ENCODE results near the gene EHMT2.

The EHMT2 gene

GRCh38 chr6:31882344-31882743 is 15.2 kb downstream of the EHMT2 start:
- no peak overlapping the region for H3K23ac ChIP-seq (ENCODE audit: low read length)
- H2BK12ac ChIP-seq (ENCODE audit: low read length): no peak overlapping the region
- no peak overlapping the region for H3K4me2 ChIP-seq (ENCODE audit: low read length)
- H2BK120ac ChIP-seq (ENCODE audit: insufficient read depth, low read length, poor library complexity): no peak overlapping the region
- H2BK5ac ChIP-seq (ENCODE audit: low read depth, low read length, poor library complexity): no peak overlapping the region
- no peak overlapping the region for H3K27ac ChIP-seq (ENCODE audit: low read depth, low read length)
- H3K79me2 ChIP-seq (ENCODE audit: control insufficient read depth, insufficient read depth, low read length, poor library complexity): no peaks in the 10 kb centered on the region
- H4K12ac ChIP-seq (ENCODE audit: low read depth, low read length): no peak overlapping the region
- H4K8ac ChIP-seq (ENCODE audit: low read depth, low read length): no peak overlapping the region
- peaks cover 3% of the 10 kb centered on the region for H3K9me3 ChIP-seq (ENCODE audit: insufficient read depth, low read depth, low read length)
- H2AFZ ChIP-seq (ENCODE audit: insufficient read depth, low read length, poor library complexity): no peak overlapping the region
- DNase-seq: no peak
- H3K4me1 ChIP-seq (ENCODE audit: control insufficient read depth in 1 of 2, insufficient read depth in 2 of 2, low read length in 2 of 2): peaks cover 0 to 4% of the 10 kb centered on the region in 2 experiments
- H3K27me3 ChIP-seq (ENCODE audit: insufficient read depth, low read length): no peaks in the 10 kb centered on the region
- no CpG with 5 or more reads among the region's 6 CpGs for WGBS (ENCODE audit: extremely low coverage, insufficient coverage, insufficient read length)
- no peak overlapping the region for H2AK5ac ChIP-seq (ENCODE audit: low read length)
- no peaks in the 10 kb centered on the region for H3K79me1 ChIP-seq (ENCODE audit: low read length)
- no peak overlapping the region for H3K9ac ChIP-seq (ENCODE audit: low read length)
- no peak overlapping the region for H3K14ac ChIP-seq (ENCODE audit: low read length)
- H3K4ac ChIP-seq (ENCODE audit: low read depth, low read length): no peak overlapping the region
- H3K18ac ChIP-seq (ENCODE audit: low read length): no peak overlapping the region
- H3K4me3 ChIP-seq (ENCODE audit: low read depth, low read length): no peak overlapping the region
- H3K36me3 ChIP-seq (ENCODE audit: control insufficient read depth in 1 of 2, insufficient read depth in 2 of 2, low read length in 2 of 2): peaks cover 62 to 66% of the 10 kb centered on the region in 2 experiments
- no peak overlapping the region for H4K91ac ChIP-seq (ENCODE audit: low read depth, low read length)

- Histone ChIP-seq H3K18ac (ENCODE audit: low read length) (no peak overlapping the region), H4K12ac (ENCODE audit: low read depth, low read length) (no peak overlapping the region), H2AFZ (ENCODE audit: insufficient read depth, low read length, poor library complexity) (no peak overlapping the region), H2BK120ac (ENCODE audit: insufficient read depth, low read length, poor library complexity) (no peak overlapping the region), H4K8ac (ENCODE audit: low read depth, low read length) (no peak overlapping the region), H2BK5ac (ENCODE audit: low read depth, low read length, poor library complexity) (no peak overlapping the region), H3K36me3 (ENCODE audit: control insufficient read depth in 1 of 2, insufficient read depth in 2 of 2, low read length in 2 of 2) (peaks cover 51 to 55% of the 10 kb centered on the region in 2 experiments), H4K91ac (ENCODE audit: low read depth, low read length) (no peak overlapping the region), H3K14ac (ENCODE audit: low read length) (no peak overlapping the region), H3K9me3 (ENCODE audit: insufficient read depth, low read depth, low read length) (peaks cover 3% of the 10 kb centered on the region), H3K79me2 (ENCODE audit: control insufficient read depth, insufficient read depth, low read length, poor library complexity) (no peaks in the 10 kb centered on the region), H3K23ac (ENCODE audit: low read length) (no peak overlapping the region), H3K27ac (ENCODE audit: low read depth, low read length) (no peak overlapping the region), H3K4ac (ENCODE audit: low read depth, low read length) (no peak overlapping the region), H3K27me3 (ENCODE audit: insufficient read depth, low read length) (no peaks in the 10 kb centered on the region), H2AK5ac (ENCODE audit: low read length) (no peak overlapping the region), H3K4me1 (ENCODE audit: control insufficient read depth in 1 of 2, insufficient read depth in 2 of 2, low read length in 2 of 2) (peaks cover 0 to 4% of the 10 kb centered on the region in 2 experiments), H3K9ac (ENCODE audit: low read length) (no peak overlapping the region), H3K4me3 (ENCODE audit: low read depth, low read length) (no peak overlapping the region), H2BK12ac (ENCODE audit: low read length) (no peak overlapping the region), H3K79me1 (ENCODE audit: low read length) (no peaks in the 10 kb centered on the region), H3K4me2 (ENCODE audit: low read length) (no peak overlapping the region)
- no CpG with 5 or more reads among the region's 9 CpGs for WGBS (ENCODE audit: extremely low coverage, insufficient coverage, insufficient read length)
- DNase-seq: no peak
Observed at GRCh38 chr6:31881136-31881859, 16.2 kb downstream of the EHMT2 start.

- Histone ChIP-seq H2AFZ (ENCODE audit: insufficient read depth, low read length, poor library complexity) (no peak overlapping the region), H3K18ac (ENCODE audit: low read length) (no peak overlapping the region), H2AK5ac (ENCODE audit: low read length) (no peak overlapping the region), H4K12ac (ENCODE audit: low read depth, low read length) (no peak overlapping the region), H3K4ac (ENCODE audit: low read depth, low read length) (no peak overlapping the region), H4K8ac (ENCODE audit: low read depth, low read length) (no peak overlapping the region), H3K4me1 (ENCODE audit: control insufficient read depth in 1 of 2, insufficient read depth in 2 of 2, low read length in 2 of 2) (peaks cover 0 to 4% of the 10 kb centered on the region in 2 experiments), H3K4me3 (ENCODE audit: low read depth, low read length) (no peak overlapping the region), H3K36me3 (ENCODE audit: control insufficient read depth in 1 of 2, insufficient read depth in 2 of 2, low read length in 2 of 2) (peaks cover 50 to 55% of the 10 kb centered on the region in 2 experiments), H2BK5ac (ENCODE audit: low read depth, low read length, poor library complexity) (no peak overlapping the region), H2BK120ac (ENCODE audit: insufficient read depth, low read length, poor library complexity) (no peak overlapping the region), H3K14ac (ENCODE audit: low read length) (no peak overlapping the region), H2BK12ac (ENCODE audit: low read length) (no peak overlapping the region), H3K23ac (ENCODE audit: low read length) (no peak overlapping the region), H3K79me1 (ENCODE audit: low read length) (no peaks in the 10 kb centered on the region), H3K27ac (ENCODE audit: low read depth, low read length) (no peak overlapping the region), H3K79me2 (ENCODE audit: control insufficient read depth, insufficient read depth, low read length, poor library complexity) (no peaks in the 10 kb centered on the region), H3K27me3 (ENCODE audit: insufficient read depth, low read length) (no peaks in the 10 kb centered on the region), H4K91ac (ENCODE audit: low read depth, low read length) (no peak overlapping the region), H3K4me2 (ENCODE audit: low read length) (no peak overlapping the region), H3K9ac (ENCODE audit: low read length) (no peak overlapping the region), H3K9me3 (ENCODE audit: insufficient read depth, low read depth, low read length) (peaks cover 3% of the 10 kb centered on the region)
- DNase-seq: no peak
- no CpG with 5 or more reads among the region's 10 CpGs for WGBS (ENCODE audit: extremely low coverage, insufficient coverage, insufficient read length)
Observed at GRCh38 chr6:31880616-31881015, 16.9 kb downstream of the EHMT2 start.

- no peak overlapping the region for H2BK5ac ChIP-seq (ENCODE audit: low read depth, low read length, poor library complexity)
- no peak overlapping the region for H3K27ac ChIP-seq (ENCODE audit: low read depth, low read length)
- no peak overlapping the region for H2BK12ac ChIP-seq (ENCODE audit: low read length)
- no peak overlapping the region for H4K8ac ChIP-seq (ENCODE audit: low read depth, low read length)
- H3K79me1 ChIP-seq (ENCODE audit: low read length): no peaks in the 10 kb centered on the region
- no peak overlapping the region for H2AFZ ChIP-seq (ENCODE audit: insufficient read depth, low read length, poor library complexity)
- no peak overlapping the region for H4K12ac ChIP-seq (ENCODE audit: low read depth, low read length)
- H3K36me3 ChIP-seq (ENCODE audit: control insufficient read depth in 1 of 2, insufficient read depth in 2 of 2, low read length in 2 of 2): peaks cover 49 to 50% of the 10 kb centered on the region in 2 experiments
- H3K14ac ChIP-seq (ENCODE audit: low read length): no peak overlapping the region
- no peak overlapping the region for H4K91ac ChIP-seq (ENCODE audit: low read depth, low read length)
- no peak for DNase-seq
- no peak overlapping the region for H3K23ac ChIP-seq (ENCODE audit: low read length)
- H3K18ac ChIP-seq (ENCODE audit: low read length): no peak overlapping the region
- no peak overlapping the region for H2BK120ac ChIP-seq (ENCODE audit: insufficient read depth, low read length, poor library complexity)
- H3K79me2 ChIP-seq (ENCODE audit: control insufficient read depth, insufficient read depth, low read length, poor library complexity): no peaks in the 10 kb centered on the region
- H3K9me3 ChIP-seq (ENCODE audit: insufficient read depth, low read depth, low read length): peaks cover 3% of the 10 kb centered on the region
- H3K4me2 ChIP-seq (ENCODE audit: low read length): no peak overlapping the region
- H3K4me1 ChIP-seq (ENCODE audit: control insufficient read depth in 1 of 2, insufficient read depth in 2 of 2, low read length in 2 of 2): peaks cover 0 to 4% of the 10 kb centered on the region in 2 experiments
- no peak overlapping the region for H3K4ac ChIP-seq (ENCODE audit: low read depth, low read length)
- WGBS (ENCODE audit: extremely low coverage, insufficient coverage, insufficient read length): no CpG with 5 or more reads among the region's 10 CpGs
- no peak overlapping the region for H2AK5ac ChIP-seq (ENCODE audit: low read length)
- H3K4me3 ChIP-seq (ENCODE audit: low read depth, low read length): no peak overlapping the region
- no peak overlapping the region for H3K9ac ChIP-seq (ENCODE audit: low read length)
- no peaks in the 10 kb centered on the region for H3K27me3 ChIP-seq (ENCODE audit: insufficient read depth, low read length)
Observed at GRCh38 chr6:31879901-31880300, 17.6 kb downstream of the EHMT2 start.

Measured in trophoblast cell (in vitro differentiated cells and primary cell).